Hepatocyte (in vitro differentiated cells): ENCODE results near the gene TBC1D5. TPM values are rescaled to one million over a fixed set of nuclear protein-coding genes. Genes with fewer than 3 reads are reported as not detected.

ENCODE experiments used
- DNase-seq: peaks from one replicate; pipeline ENCODE4 v3.0.0-alpha.2; 2016; ENCODE audit warnings: low spot score
- H2AFZ ChIP-seq: fragments of 200-600 bp; sonication (generic); 2 replicates; pipeline ENCODE4 v1.6.0; 2016; ENCODE audit warnings: antibody characterized with exemption, mild to moderate bottlenecking
- H3K27ac ChIP-seq: fragments of 200-600 bp; sonication (generic); 2 replicates; pipeline ENCODE4 v1.5.1; 2016; ENCODE audit warnings: mild to moderate bottlenecking
- H3K27me3 ChIP-seq: fragments of 200-600 bp; sonication (generic); 2 replicates; pipeline ENCODE4 v1.6.1; 2016
- H3K36me3 ChIP-seq: fragments of 200-600 bp; sonication (generic); replicated peaks from 2 replicates; pipeline ENCODE4 v1.5.1; 2016; ENCODE audit warnings: low read depth; ENCODE audit not compliant: insufficient read depth
- H3K4me1 ChIP-seq: fragments of 200-600 bp; sonication (generic); 2 replicates; pipeline ENCODE4 v1.5.1; 2016; ENCODE audit warnings: mild to moderate bottlenecking, moderate library complexity; ENCODE audit not compliant: insufficient read depth
- H3K4me2 ChIP-seq: fragments of 200-600 bp; sonication (generic); 2 replicates; pipeline ENCODE4 v1.6.0; 2016
- H3K4me3 ChIP-seq: fragments of 200-600 bp; sonication (generic); 2 replicates; pipeline ENCODE4 v1.5.1; 2016; ENCODE audit warnings: mild to moderate bottlenecking
- H3K79me2 ChIP-seq: fragments of 200-600 bp; sonication (generic); 2 replicates; pipeline ENCODE4 v1.6.0; 2017; ENCODE audit warnings: mild to moderate bottlenecking
- H3K9me2 ChIP-seq: fragments of 200-600 bp; sonication (generic); replicated peaks from 2 replicates; pipeline ENCODE4 v1.6.0; 2017; ENCODE audit warnings: mild to moderate bottlenecking; ENCODE audit not compliant: insufficient read depth
- H3K9me3 ChIP-seq: fragments of 200-600 bp; sonication (generic); 2 replicates; pipeline ENCODE4 v1.5.1; 2016; ENCODE audit warnings: low read depth, mild to moderate bottlenecking
- H4K20me1 ChIP-seq: fragments of 200-600 bp; sonication (generic); 2 replicates; pipeline ENCODE4 v1.6.0; 2016; ENCODE audit warnings: mild to moderate bottlenecking; ENCODE audit not compliant: insufficient read depth, poor library complexity, severe bottlenecking
- EZH2 ChIP-seq: fragments of 200-600 bp; sonication (generic); IDR thresholded peaks from 2 replicates; pipeline ENCODE4 v1.6.1; 2016; ENCODE audit warnings: antibody characterized with exemption, mild to moderate bottlenecking, borderline replicate concordance
- EZH2phosphoT487 ChIP-seq: fragments of 200-600 bp; sonication (generic); IDR thresholded peaks from one replicate; pipeline ENCODE4 v1.6.1; 2018; ENCODE audit warnings: antibody characterized with exemption, mild to moderate bottlenecking, low read depth, moderate library complexity; ENCODE audit not compliant: unreplicated experiment, severe bottlenecking
- WGBS: methylation state at CpG from one replicate; pipeline ENCODE4 v1.1.6; 2016; ENCODE audit warnings: low lambda C conversion rate; ENCODE audit errors: missing lambda C conversion rate; 5-methylcytosine and 5-hydroxymethylcytosine counted together
- polyA plus RNA-seq: library from polyadenylated mRNA; unstranded; fragments of >200 nt; fragmentation: Nextera tagmentation; extraction: Ambion mirVana; gene quantifications from 2 replicates; pipeline ENCODE4 v1.2.1, GENCODE V29; 2016
- total RNA-seq: library from RNA; depleted of rRNA; stranded (reverse); fragments of >200 nt; gene quantifications from 2 replicates; pipeline ENCODE4 v1.2.3, GENCODE V29; 2014
- TF ChIP-seq, protein P1 (sequence below): fragments of 200-600 bp; sonication (generic); IDR thresholded peaks from 2 replicates; pipeline ENCODE4 v1.5.1; 2016; ENCODE audit warnings: antibody characterized with exemption, mild to moderate bottlenecking; ENCODE audit not compliant: poor library complexity

TBC1D5 gene
- total and polyA plus RNA-seq, 2 experiments from 2014 or later: 17.0 to 64.2 TPM

DNA sequence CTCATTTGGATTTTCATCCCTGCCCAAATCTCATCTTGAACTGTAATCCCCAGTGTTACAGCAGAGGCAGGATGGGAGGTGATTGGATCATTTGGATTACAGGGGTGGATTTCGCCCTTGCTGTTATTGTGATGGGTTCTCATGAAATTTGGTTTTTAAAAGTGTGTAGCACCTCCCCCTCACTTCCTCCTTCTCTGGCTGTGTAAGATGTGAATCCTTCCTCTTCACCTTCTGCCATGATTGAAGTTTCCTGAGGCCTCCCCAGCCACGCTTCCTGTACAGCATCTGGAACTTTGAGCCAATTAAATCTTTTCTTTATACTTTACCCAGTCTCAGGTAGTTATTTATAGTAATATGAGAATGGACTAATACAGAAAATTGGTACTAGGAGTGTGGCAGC, 540.9 kb downstream of the TBC1D5 start:
- Histone ChIP-seq H3K9me3 (no peaks in the 10 kb centered on the region), H3K27me3 (no peaks in the 10 kb centered on the region), H3K4me2 (no peak overlapping the region), H4K20me1 (no peaks in the 10 kb centered on the region), H3K27ac (no peak overlapping the region), H3K36me3 (no peaks in the 10 kb centered on the region), H2AFZ (no peak overlapping the region), H3K79me2 (no peaks in the 10 kb centered on the region), H3K4me3 (no peak overlapping the region), H3K9me2 (no peaks in the 10 kb centered on the region), H3K4me1 (no peaks in the 10 kb centered on the region)
- 98% methylated on average over 2 of the region's 2 CpGs for WGBS
- DNase-seq: no peak
- TF ChIP-seq EZH2phosphoT487 (no peak), EZH2 (no peak)
- TF ChIP-seq, protein P1, sequence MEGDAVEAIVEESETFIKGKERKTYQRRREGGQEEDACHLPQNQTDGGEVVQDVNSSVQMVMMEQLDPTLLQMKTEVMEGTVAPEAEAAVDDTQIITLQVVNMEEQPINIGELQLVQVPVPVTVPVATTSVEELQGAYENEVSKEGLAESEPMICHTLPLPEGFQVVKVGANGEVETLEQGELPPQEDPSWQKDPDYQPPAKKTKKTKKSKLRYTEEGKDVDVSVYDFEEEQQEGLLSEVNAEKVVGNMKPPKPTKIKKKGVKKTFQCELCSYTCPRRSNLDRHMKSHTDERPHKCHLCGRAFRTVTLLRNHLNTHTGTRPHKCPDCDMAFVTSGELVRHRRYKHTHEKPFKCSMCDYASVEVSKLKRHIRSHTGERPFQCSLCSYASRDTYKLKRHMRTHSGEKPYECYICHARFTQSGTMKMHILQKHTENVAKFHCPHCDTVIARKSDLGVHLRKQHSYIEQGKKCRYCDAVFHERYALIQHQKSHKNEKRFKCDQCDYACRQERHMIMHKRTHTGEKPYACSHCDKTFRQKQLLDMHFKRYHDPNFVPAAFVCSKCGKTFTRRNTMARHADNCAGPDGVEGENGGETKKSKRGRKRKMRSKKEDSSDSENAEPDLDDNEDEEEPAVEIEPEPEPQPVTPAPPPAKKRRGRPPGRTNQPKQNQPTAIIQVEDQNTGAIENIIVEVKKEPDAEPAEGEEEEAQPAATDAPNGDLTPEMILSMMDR: no peak

DNA sequence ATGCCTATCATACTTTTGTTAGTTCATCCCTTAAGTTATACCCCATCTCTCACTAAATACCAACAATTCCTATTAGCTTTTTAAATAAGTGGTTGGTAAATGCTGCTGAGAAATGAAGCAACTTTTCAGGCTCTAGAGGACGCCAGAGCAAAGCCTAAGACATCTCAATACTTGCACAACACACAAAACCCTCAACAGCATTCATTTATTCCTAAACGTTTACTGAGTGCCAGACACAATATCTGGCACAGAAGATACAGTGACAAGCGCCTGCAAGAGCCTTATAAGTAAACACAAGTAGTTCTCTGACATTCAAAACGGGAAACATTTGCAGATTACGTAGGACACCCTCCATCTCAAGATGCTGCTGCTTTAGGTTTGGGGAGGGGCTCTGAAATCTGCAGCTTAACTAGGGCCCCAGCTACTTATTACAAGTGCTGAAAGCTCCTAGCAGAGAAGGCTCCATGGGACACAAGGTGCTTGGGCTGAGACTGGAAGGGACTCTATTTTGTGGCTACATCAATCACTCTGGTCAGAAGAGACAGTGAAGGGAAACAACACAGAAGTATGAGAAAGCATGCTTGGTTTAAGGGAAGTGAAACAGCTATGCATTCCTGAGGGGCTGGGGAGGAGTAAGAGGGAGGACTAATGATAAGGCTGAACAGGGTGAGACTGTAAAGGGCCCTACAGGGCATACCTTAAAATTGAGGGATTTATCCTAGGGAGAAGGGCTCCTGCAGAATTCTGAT, 546.4 kb downstream of the TBC1D5 start:
- no peaks in the 10 kb centered on the region for H3K27me3 ChIP-seq
- no peak overlapping the region for H3K4me3 ChIP-seq
- H3K4me1 ChIP-seq: peaks cover 10% of the 10 kb centered on the region
- no peak for DNase-seq
- H3K4me2 ChIP-seq: no peak overlapping the region
- H3K36me3 ChIP-seq: no peaks in the 10 kb centered on the region
- no peaks in the 10 kb centered on the region for H3K9me3 ChIP-seq
- 52% methylated on average over 5 of the region's 5 CpGs for WGBS
- no peaks in the 10 kb centered on the region for H4K20me1 ChIP-seq
- H3K27ac ChIP-seq: no peak overlapping the region
- H2AFZ ChIP-seq: no peak overlapping the region
- no peaks in the 10 kb centered on the region for H3K79me2 ChIP-seq
- no peaks in the 10 kb centered on the region for H3K9me2 ChIP-seq
- TF ChIP-seq EZH2phosphoT487 (no peak), EZH2 (no peak)
- TF ChIP-seq, protein P1: peak; percentile 38

DNA sequence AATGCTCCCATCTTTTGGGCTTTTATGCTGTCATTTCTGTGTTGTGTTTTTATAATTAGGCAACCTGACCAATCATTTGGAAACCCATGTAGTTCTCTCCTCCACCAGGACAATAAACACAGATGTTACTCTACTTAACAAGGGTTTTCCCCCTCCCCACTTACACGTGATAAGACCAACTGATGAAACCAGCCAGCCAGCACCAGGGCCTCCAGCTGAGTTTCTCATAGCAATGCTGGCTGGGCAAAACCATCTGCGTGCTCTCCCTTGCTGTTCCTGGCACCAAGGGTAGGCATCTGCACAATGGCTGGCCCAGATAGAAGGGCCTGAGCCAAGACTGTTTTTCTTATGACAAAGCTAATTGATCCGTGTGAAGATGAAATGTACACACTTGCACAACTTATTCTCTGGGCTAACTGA, 547.2 kb downstream of the TBC1D5 start:
- no peak overlapping the region for H3K27ac ChIP-seq
- H3K4me1 ChIP-seq: peaks cover 10% of the 10 kb centered on the region
- no peak overlapping the region for H3K4me2 ChIP-seq
- no peaks in the 10 kb centered on the region for H3K9me3 ChIP-seq
- TF ChIP-seq EZH2: no peak
- TF ChIP-seq, protein P1: no peak
- TF ChIP-seq EZH2phosphoT487: no peak
- no peaks in the 10 kb centered on the region for H4K20me1 ChIP-seq
- H2AFZ ChIP-seq: no peak overlapping the region
- H3K4me3 ChIP-seq: no peak overlapping the region
- DNase-seq: no peak
- H3K27me3 ChIP-seq: no peaks in the 10 kb centered on the region
- no peaks in the 10 kb centered on the region for H3K36me3 ChIP-seq
- H3K9me2 ChIP-seq: no peaks in the 10 kb centered on the region
- WGBS: 57% methylated on average over 3 of the region's 3 CpGs
- H3K79me2 ChIP-seq: no peaks in the 10 kb centered on the region
